ENCODE measurements around the gene ZSWIM3. TPM values are rescaled to one million over a fixed set of nuclear protein-coding genes. Genes with fewer than 3 reads are reported as not detected.

ZSWIM3 gene
- total RNA-seq, 2 donors from 2014 or later = 3.0 to 6.1 TPM

GRCh38 chr20:45813489-45813888, 43.9 kb upstream of the ZSWIM3 start:
- H3K4me3 ChIP-seq = no peak overlapping the region
- peaks cover 15 to 26% of the 10 kb centered on the region in 2 donors for H3K4me1 ChIP-seq (ENCODE audit: control insufficient read depth in 1 of 2, low read depth in 2 of 2)
- DNase-seq (ENCODE audit: low spot score) = no peak
- H3K27ac ChIP-seq = no peak overlapping the region
- no peaks in the 10 kb centered on the region for H3K27me3 ChIP-seq (replicated peaks; ENCODE audit: insufficient read depth)
- no peak for TF ChIP-seq CTCF (IDR thresholded peaks at IDR 0.05)
- H3K9me3 ChIP-seq = no peaks in the 10 kb centered on the region
- ATAC-seq (ENCODE audit: insufficient number of reproducible peaks, low FRiP score, low read depth) = no peak
- peaks cover 27% of the 10 kb centered on the region for H3K36me3 ChIP-seq

GRCh38 chr20:45814314-45814713, 43.1 kb upstream of the ZSWIM3 start:
- DNase-seq (ENCODE audit: low spot score) (no peak), ATAC-seq (ENCODE audit: insufficient number of reproducible peaks, low FRiP score, low read depth) (no peak)
- Histone ChIP-seq H3K27ac (no peak overlapping the region), H3K36me3 (peaks cover 19% of the 10 kb centered on the region), H3K4me1 (ENCODE audit: control insufficient read depth in 1 of 2, low read depth in 2 of 2) (peaks cover 15 to 30% of the 10 kb centered on the region in 2 donors), H3K27me3 (replicated peaks; ENCODE audit: insufficient read depth) (no peaks in the 10 kb centered on the region), H3K4me3 (no peak overlapping the region), H3K9me3 (no peaks in the 10 kb centered on the region)
- no peak for TF ChIP-seq CTCF (IDR thresholded peaks at IDR 0.05)

- Histone ChIP-seq H3K9me3 (no peaks in the 10 kb centered on the region), H3K4me1 (ENCODE audit: control insufficient read depth in 1 of 2, low read depth in 2 of 2) (peaks cover 13 to 31% of the 10 kb centered on the region in 2 donors), H3K27ac (peak overlapping the region; percentile 87 to 92), H3K27me3 (replicated peaks; ENCODE audit: insufficient read depth) (no peaks in the 10 kb centered on the region), H3K36me3 (no peaks in the 10 kb centered on the region), H3K4me3 (no peak overlapping the region)
- DNase-seq (ENCODE audit: low spot score) (no peak), ATAC-seq (ENCODE audit: insufficient number of reproducible peaks, low FRiP score, low read depth) (no peak)
- TF ChIP-seq CTCF (IDR thresholded peaks at IDR 0.05) = no peak
Measured at GRCh38 chr20:45816951-45817350, 40.5 kb upstream of the ZSWIM3 start.

- DNase-seq (ENCODE audit: low spot score) (no peak), ATAC-seq (ENCODE audit: insufficient number of reproducible peaks, low FRiP score, low read depth) (peak; percentile 54)
- Histone ChIP-seq H3K27ac (peak overlapping the region; percentile 87 to 92), H3K9me3 (no peaks in the 10 kb centered on the region), H3K4me1 (ENCODE audit: control insufficient read depth in 1 of 2, low read depth in 2 of 2) (peaks cover 11 to 36% of the 10 kb centered on the region in 2 donors), H3K36me3 (no peaks in the 10 kb centered on the region), H3K4me3 (no peak overlapping the region), H3K27me3 (replicated peaks; ENCODE audit: insufficient read depth) (no peaks in the 10 kb centered on the region)
- TF ChIP-seq CTCF (IDR thresholded peaks at IDR 0.05) = no peak
Measured at GRCh38 chr20:45817376-45818194, 39.8 kb upstream of the ZSWIM3 start.

DNA sequence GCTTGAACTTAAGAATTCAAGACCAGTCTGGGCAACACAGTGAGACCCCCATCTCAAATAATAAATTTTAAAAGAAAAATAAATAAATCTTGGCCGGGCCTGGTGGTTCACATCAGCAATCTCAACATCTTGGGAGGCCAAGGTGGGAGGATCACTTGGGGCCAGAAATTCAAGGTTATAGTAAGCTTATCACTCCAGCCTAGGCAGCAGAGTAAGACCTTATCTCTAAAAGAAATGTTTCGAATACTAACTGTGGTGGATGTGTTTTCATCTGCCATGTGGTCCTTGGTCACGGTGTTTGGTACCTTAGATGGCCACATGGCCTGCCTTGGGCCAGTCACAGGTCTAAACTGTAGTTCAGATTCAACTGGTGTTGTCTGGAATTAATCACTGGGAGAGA, 39.2 kb upstream of the ZSWIM3 start:
- no peak for TF ChIP-seq CTCF (IDR thresholded peaks at IDR 0.05)
- Histone ChIP-seq H3K36me3 (no peaks in the 10 kb centered on the region), H3K4me3 (no peak overlapping the region), H3K27ac (peak overlapping the region; percentile 87 to 92), H3K27me3 (replicated peaks; ENCODE audit: insufficient read depth) (no peaks in the 10 kb centered on the region), H3K9me3 (no peaks in the 10 kb centered on the region), H3K4me1 (ENCODE audit: control insufficient read depth in 1 of 2, low read depth in 2 of 2) (peaks cover 8 to 38% of the 10 kb centered on the region in 2 donors)
- DNase-seq (ENCODE audit: low spot score) (no peak), ATAC-seq (ENCODE audit: insufficient number of reproducible peaks, low FRiP score, low read depth) (no peak)
